ENCODE data around the gene HSPBAP1.
"Not testable (repeated sequence)": the region's sequence is repeated elsewhere in the genome, so short reads cannot be mapped to it uniquely, and the experiment has no call there.

Gene HSPBAP1

GRCh38 chr3:122785231-122785630 lies 8.4 kb downstream of the HSPBAP1 start:
- no peak for DNase-seq (ENCODE audit: low read depth)

GRCh38 chr3:122784436-122784835 lies 9.2 kb downstream of the HSPBAP1 start:
- no peak for DNase-seq (ENCODE audit: low read depth)

DNA sequence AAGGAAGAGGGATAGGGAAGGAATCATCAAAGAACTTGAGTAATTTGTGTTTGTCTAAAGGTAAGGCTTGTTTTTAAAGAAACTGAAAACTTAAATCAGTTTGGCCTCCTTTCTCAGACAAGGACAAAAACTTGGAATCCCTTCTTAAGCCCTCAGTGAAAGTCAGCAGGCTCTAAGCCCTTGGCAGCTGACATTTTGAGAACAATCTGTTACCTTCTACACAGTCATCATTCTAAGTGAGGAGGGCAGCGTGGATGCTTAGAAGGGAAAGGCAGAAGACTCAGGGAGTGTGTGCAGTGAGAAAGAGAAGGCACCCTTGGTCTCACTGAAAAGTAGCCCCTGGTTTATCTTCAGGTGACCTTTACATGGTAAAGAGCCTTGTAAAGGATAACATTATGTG lies 10.8 kb downstream of the HSPBAP1 start:
- DNase-seq (ENCODE audit: low read depth), result no peak

DNA sequence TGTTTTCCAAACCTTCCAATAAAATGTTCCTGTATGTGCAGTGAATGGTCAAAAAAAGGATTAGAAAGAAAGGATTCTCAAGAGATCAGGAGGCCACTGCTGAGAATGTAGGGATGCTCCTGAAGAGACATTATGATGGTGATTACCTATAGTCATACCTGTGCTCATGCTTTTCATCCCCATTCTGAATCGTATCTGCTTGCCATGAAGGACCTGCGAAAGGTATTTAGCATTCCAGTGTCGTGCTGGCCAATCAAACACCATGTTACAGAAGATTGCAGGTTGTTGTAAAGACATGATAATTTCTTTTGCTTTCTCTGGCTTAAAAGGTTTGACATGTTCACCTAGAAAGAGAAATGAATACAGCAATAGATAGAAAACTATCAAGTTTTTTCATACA lies 16.1 kb downstream of the HSPBAP1 start:
- DNase-seq (ENCODE audit: low read depth), result no peak

DNA sequence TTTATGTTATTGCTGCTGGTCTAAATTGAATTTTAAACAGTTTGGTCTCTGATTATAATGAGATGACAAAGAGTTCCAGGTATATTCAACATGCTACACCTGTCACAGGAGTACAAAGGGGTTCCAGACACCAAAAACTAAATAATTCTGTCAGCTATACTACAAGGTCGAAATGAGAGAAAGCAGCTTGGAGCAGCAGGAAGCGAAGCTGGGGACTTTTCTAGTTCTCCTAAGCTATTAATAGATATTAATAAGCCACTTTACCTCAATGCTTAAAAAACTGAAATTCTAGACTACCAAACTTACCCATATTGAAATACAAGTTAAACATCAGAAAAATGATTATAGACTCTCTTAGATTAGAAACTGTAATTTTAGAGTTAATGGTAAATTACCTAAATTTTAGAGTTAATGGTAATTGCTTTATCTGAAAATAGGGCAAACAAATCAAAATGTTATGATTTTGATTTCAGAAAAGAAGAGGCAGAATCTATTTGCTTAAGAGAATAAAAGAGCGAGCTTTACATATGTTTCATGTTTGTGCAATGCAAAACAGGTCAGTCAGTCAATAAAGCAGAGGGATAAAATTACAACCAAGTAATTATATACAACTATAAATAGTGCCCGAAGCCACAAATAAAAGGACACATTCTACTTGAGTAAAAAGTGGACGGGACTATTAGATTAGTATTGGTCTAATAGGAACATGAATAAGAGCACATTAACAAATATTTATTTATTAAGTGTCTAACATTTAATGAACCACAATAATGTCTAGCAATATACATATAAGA lies 16.8 kb downstream of the HSPBAP1 start:
- DNase-seq (ENCODE audit: low read depth), result no peak

- DNase-seq (ENCODE audit: low read depth), result no peak
Observed at GRCh38 chr3:122774564-122774963, 19.1 kb downstream of the HSPBAP1 start.

DNA sequence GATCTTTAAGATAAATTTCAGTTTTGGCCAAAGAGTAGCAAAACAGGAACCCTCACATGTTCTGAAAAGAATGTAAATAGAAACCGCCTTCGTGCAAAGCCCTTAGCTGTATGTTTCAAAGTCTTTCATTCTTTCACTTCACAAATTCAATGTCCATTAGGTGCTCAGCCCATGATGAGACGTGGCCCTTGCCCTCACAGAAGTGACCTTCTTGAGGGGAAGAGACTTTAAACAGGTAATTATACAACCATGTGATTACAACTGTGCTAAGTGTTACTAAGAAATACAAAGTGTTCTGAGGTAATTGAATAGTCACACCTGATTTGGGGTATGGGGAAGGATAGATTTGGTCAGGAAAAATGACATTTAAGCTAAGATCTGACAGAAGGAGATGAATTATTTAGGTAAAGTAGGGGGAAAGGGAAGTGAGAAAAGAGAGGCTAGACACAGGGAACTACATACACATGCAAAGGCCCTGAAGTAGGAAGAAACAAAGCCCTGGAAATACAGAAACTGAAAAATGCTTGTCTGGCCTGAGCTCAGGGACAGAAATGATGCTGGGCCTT lies 19.6 kb downstream of the HSPBAP1 start:
- no peak for DNase-seq (ENCODE audit: low read depth)

- DNase-seq (ENCODE audit: low read depth), result no peak
Observed at GRCh38 chr3:122772827-122773226, 20.8 kb downstream of the HSPBAP1 start.

GRCh38 chr3:122770521-122771202 lies 23.0 kb downstream of the HSPBAP1 start:
- no peak for DNase-seq (ENCODE audit: low read depth)

DNA sequence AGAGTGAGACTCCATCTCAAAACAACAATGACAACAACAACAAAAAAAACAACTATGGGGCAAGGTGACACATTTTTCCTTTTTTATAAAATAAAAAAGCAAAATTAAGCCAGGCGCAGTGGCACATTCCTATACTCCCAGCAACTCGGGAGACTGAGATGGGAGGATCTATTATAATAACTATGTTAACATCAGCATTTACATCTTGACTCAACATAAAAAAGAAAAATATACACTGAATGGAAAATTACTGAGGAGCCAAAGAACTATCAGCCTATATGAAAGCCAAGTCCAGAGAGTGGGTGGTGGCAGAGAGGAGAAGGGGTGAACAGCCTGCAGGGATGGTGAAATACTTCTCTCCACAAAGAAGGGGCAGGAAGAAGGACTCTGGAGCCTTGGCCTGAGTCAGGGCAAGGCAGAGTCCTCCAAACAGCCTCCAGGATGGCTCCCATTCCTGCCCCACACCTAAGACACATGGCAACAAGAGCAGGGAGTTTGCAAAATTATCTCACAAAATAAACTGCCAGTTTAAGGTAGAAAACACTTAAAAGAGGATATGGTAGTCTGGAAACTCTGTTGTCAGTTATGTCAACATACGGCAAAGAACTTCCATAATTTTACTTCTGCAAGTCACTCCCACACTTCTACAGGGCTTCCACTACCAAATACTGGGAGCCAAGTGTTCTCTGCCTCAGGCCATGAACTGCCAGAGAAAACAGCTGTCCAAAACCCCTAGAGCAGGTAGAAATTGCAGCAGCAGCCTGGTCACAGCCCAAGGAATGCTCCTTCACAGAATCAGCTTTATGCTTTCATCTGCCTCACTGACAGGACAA lies 25.9 kb downstream of the HSPBAP1 start:
- DNase-seq (ENCODE audit: low read depth), result no peak

DNA sequence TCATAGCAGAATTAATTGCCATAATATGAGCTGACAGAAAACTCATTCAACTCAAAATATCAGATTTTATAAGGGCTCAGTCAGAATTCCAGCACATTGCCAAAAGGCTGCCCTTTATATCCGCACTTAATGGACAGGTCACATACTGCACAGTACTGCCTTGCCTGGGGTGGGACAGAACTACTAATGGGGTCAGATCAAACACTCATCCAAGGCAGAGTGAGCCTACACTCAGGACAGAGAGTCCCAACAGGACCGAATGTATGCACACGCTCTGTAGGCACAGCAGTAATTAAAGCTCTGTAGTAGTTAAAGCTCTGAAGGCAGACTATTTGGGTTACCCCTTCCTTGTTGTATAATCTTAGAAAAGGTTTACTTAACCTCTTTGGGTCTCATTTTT lies 27.2 kb downstream of the HSPBAP1 start:
- no peak for DNase-seq (ENCODE audit: low read depth)

- DNase-seq (ENCODE audit: low read depth), result no peak
Observed at GRCh38 chr3:122760453-122761271, 33.0 kb downstream of the HSPBAP1 start.

GRCh38 chr3:122758877-122759560 lies 34.6 kb downstream of the HSPBAP1 start:
- DNase-seq (ENCODE audit: low read depth), result no peak

DNA sequence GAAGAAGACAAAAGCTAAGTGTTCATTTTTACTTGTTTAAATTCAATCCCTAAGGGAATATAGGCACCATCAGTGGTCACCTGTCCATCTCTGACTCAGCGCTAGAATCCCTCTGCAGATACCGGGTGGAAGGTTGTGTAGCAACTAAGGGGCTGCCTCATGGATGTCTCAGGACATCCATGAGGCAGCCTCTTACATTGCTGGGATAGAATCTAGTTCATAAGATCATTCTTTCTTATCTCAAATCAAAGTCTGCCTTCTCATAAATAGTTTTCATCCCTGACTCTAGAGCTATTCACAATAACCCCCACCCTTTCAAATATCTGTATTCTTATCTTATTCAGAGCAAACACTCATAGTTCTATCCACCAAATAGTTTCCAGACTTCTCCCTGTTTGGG lies 38.1 kb downstream of the HSPBAP1 start:
- no peak for DNase-seq (ENCODE audit: low read depth)

DNA sequence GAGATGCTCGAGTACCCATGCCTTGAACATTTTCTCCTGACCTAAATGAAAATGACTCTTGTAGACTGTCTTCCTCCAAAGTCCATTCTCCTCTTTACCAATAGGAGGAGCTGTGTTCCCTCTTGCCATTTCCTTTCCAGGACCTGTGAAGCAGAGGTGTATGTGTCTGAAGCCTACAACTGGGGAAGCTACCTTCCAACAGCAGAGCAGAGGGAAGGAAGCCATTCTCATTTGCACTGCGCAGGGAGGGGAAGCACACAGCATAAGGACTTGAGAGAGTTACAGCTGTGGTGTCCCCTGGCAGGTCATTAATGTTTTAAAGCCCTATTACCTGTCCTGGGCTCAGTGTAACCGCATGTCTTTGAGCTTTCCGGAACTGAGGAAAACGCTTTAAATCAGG lies 38.7 kb downstream of the HSPBAP1 start:
- DNase-seq (ENCODE audit: low read depth), result no peak

- no peak for DNase-seq (ENCODE audit: low read depth)
Observed at GRCh38 chr3:122748347-122748746, 45.3 kb downstream of the HSPBAP1 start.

DNA sequence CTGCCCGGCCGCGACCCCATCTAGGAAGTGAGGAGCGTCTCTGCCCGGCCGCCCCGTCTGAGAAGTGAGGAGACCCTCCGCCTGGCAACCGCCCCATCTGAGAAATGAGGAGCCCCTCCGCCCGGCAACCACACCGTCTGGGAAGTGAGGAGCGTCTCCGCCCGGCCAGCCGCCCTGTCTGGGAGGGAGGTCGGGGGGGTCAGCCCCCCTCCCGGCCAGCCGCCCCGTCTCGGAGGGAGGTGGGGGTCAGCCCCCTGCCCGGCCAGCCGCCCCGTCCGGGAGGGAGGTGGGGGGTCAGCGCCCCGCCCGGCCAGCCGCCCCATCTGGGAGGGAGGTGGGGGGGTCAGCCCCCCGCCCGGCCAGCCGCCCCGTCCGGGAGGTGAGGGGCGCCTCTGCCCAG lies 46.3 kb downstream of the HSPBAP1 start:
- DNase-seq (ENCODE audit: low read depth), result not testable (repeated sequence)

DNA sequence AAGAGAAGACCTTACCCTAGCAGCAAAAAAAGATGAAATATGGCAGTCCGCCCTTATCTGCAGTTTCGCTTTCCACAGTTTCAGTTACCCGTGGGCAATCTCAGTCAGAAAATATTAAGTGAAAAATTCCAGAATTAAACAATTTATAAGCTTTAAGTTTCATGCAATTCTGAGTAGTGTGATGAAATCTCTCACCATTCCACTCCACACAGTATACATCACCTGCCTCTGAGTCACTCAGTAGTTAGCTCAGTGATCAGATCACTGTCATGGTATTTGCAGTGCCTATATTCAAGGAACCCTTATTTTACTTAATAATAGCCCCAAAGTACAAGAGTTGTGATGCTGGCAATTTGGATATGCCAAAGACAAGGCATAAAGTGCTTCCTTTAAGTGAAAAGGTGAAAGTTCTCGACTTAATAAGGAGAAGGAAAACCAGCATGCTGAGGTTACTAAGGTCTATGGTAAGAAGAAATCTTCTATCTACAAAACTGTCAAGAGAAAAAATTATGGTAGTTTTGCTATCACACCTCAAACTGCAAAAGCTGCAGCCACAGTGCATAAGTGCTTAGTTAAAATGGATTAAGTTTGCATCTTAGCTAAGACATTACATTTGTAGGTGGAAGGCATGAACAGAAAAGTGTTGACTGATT lies 48.1 kb downstream of the HSPBAP1 start:
- no peak for DNase-seq (ENCODE audit: low read depth)

DNA sequence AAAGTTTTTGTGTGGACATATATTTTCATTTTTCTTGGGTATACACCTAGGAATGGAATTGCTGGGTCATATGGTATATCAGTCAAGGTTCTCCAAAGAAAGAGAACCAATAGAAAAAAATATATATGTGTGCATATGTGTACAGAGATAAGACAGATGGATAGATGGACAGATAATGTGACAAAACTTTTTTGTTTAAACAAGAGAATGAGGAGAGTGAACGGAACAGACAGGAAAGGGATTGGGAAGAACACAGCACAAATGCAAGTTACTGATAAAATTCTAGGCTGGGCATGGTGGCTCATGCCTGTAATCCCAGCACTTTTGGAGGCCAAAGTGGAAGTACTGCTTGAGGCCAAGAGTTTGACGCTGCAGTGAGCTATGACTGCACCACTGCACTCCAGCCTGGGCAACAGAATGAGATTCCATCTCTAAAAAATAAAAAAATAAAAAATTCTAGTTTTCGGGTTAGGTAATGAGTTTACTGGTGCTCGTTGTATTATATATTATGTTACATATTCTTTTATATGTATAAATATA lies 50.0 kb downstream of the HSPBAP1 start:
- DNase-seq (ENCODE audit: low read depth), result no peak

- no peak for DNase-seq (ENCODE audit: low read depth)
Observed at GRCh38 chr3:122742234-122742633, 51.4 kb downstream of the HSPBAP1 start.
